Erythroblast (primary cell): ENCODE results near the gene SRPK2.

Experiments used
- GATA1 ChIP-seq: IDR thresholded peaks from 2 replicates; pipeline ENCODE4 v1.6.1; 2011; ENCODE audit warnings: low read depth, mild to moderate bottlenecking, control low read depth, low read length, moderate library complexity
- POLR2A ChIP-seq: IDR thresholded peaks from 2 replicates; pipeline ENCODE4 v1.6.1; 2011; ENCODE audit warnings: mild to moderate bottlenecking, low read length

GRCh38 chr7:105131890-105132289, 256.8 kb downstream of the SRPK2 start:
- TF ChIP-seq POLR2A (no peak), GATA1 (no peak)
